ENCODE measurements around the gene ETV6. TPM values are rescaled to one million over a fixed set of nuclear protein-coding genes. Genes with fewer than 3 reads are reported as not detected.

Gene ETV6
- total and polyA plus RNA-seq, 9 of the 15 experiments (the other 6 are each of a cell fraction or from before 2014, with no cell fraction given), result 0.81 to 12.7 (median 4.1) TPM

- Histone ChIP-seq H3K79me2 (ENCODE audit: control insufficient read depth, insufficient read depth, low read length) (no peaks in the 10 kb centered on the region), H3K9ac (ENCODE audit: insufficient read depth in 1 of 2, low read depth in 2 of 2, low read length in 2 of 2) (no peak overlapping the region), H3K9me3 (replicated peaks; ENCODE audit: control insufficient read depth, insufficient read depth, low read depth, low read length) (no peaks in the 10 kb centered on the region; the same call in 1 of the 2 replicates), H3K27ac (ENCODE audit: extremely low read depth, low read depth, low read length) (no peak overlapping the region), H3K27me3 (ENCODE audit: control insufficient read depth in 2 of 2, insufficient read depth in 2 of 2, low read length in 2 of 2) (no peaks in the 10 kb centered on the region), H3K36me3 (ENCODE audit: control insufficient read depth, insufficient read depth, low read length) (no peaks in the 10 kb centered on the region), H4K20me1 (replicated peaks; ENCODE audit: control insufficient read depth, insufficient read depth, low read length) (no peaks in the 10 kb centered on the region), H2AFZ (ENCODE audit: low read depth, low read length) (no peak overlapping the region), H3K4me3 (no peak overlapping the region), H3K4me1 (replicated peaks in 1 of 2; ENCODE audit: control insufficient read depth in 2 of 2, insufficient read depth in 2 of 2, low read length in 2 of 2) (no peaks in the 10 kb centered on the region), H3K4me2 (ENCODE audit: insufficient read depth, low read length) (no peak overlapping the region), H3K9me1 (ENCODE audit: control insufficient read depth, insufficient read depth, low read length) (no peaks in the 10 kb centered on the region)
- ChIA-PET CTCF (ENCODE audit: low intra/inter-chr PET ratio) (no interaction called here), POLR2A (no interaction called here)
- BruUV-seq (replicated peaks), result no TSS peak
- in situ Hi-C loops (cut with MboI) (no loop called here), intact Hi-C loops (cut with micrococcal nuclease) (no loop called here)
- FAIRE-seq, result no peak
- TF ChIP-seq MITF (IDR thresholded peaks at IDR 0.05) (no peak), RB1 (IDR thresholded peaks at IDR 0.05; ENCODE audit: low read depth) (no peak), CEBPB (tag; IDR thresholded peaks at IDR 0.05) (no peak), OTX1 (CRISPR knock-in tag; IDR thresholded peaks at IDR 0.05) (no peak), ZNF3 (CRISPR knock-in tag; IDR thresholded peaks at IDR 0.05) (no peak), KLF1 (tag; IDR thresholded peaks at IDR 0.05) (no peak), PHF20 (IDR thresholded peaks at IDR 0.05; ENCODE audit: partially characterized antibody) (no peak), NELFE (IDR thresholded peaks at IDR 0.05; ENCODE audit: insufficient read depth, insufficient read length) (no peak), ZBTB5 (IDR thresholded peaks at IDR 0.05) (no peak), PTBP1 (IDR thresholded peaks at IDR 0.05; ENCODE audit: low read depth, low read length) (no peak), SP1 (CRISPR knock-in tag; IDR thresholded peaks at IDR 0.05) (no peak)
- no peak for ATAC-seq
- WGBS (ENCODE audit: insufficient coverage, low coverage, missing lambda C conversion rate), result 82% methylated on average over 7 of the region's 8 CpGs
- DNase-seq (ENCODE audit: extremely low read depth in 1 of 4, low spot score in 3 of 4), result no peak
Observed at GRCh38 chr12:11870041-11870451, 220.6 kb downstream of the ETV6 start.
